Measurements from ENCODE around the gene ENAH.
"Not testable (repeated sequence)": the region's sequence is repeated elsewhere in the genome, so short reads cannot be mapped to it uniquely, and the experiment has no call there.

The ENAH gene

DNA sequence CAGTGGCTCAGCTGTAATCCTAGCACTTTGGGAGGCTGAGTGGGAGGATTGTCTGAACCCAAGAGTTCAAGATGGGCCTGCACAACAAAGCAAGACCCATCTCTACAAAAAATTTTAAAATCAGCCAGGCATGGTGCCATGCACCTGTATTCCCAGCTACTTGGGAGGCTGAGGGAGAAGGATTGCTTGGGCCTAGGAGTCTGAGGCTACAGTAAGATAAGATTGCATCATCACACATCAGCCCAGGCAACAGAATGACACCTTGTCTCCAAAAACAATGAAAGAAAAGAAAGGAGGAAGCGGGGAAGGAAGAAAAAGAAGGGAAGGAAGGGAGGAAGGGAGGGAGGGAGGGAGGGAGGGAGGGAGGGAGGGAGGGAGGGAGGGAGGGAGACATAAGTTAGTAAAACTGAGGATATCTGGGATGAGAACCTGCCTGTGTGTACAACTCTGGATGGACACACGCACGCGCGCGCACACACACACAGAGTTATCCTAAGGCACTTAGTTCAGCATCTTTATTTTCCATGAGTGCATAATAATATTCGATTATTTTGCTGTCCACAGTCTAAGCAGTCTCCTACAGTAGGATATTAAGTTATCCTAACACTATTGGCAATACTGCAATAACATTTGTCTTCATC lies 132.2 kb downstream of the ENAH start:
- DNase-seq, result no peak

DNA sequence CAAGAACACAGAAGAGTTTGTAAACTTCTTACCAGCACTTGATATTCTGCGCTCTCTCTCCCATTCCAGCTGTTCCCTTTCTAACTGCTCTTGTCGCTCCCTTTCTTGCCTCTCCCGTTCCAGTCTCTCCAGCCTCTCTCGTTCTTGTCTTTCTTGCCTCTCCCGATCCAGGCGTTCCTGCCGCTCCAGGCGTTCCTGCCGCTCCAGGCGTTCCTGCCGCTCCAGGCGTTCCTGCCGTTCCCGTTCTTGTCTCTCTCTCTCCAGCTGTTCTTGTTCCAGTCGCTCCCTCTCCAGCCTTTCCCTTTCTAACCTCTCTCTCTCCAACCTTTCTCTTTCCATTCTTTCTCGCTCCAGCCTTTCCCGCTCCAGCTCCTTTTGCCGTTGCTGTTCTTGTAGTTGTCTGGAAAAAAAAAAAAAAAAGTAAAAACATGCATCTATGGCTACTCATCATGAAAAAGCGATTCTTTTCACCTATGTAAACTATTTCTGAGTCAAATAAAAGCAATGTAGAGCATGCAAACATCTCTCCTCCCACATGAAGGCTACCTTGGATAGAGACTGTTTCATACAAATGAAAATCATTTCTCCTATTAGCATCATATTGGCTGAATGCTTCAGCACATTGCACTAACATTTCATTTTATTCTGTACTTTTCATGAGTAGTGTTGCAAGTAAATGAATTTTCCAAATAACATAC lies 133.6 kb downstream of the ENAH start:
- no peak for DNase-seq

- no peak for DNase-seq
Observed at GRCh38 chr1:225517697-225518096, 135.2 kb downstream of the ENAH start.

- DNase-seq, result no peak
Observed at GRCh38 chr1:225517221-225517620, 135.7 kb downstream of the ENAH start.

- DNase-seq, result no peak
Observed at GRCh38 chr1:225514671-225515081, 138.2 kb downstream of the ENAH start.

DNA sequence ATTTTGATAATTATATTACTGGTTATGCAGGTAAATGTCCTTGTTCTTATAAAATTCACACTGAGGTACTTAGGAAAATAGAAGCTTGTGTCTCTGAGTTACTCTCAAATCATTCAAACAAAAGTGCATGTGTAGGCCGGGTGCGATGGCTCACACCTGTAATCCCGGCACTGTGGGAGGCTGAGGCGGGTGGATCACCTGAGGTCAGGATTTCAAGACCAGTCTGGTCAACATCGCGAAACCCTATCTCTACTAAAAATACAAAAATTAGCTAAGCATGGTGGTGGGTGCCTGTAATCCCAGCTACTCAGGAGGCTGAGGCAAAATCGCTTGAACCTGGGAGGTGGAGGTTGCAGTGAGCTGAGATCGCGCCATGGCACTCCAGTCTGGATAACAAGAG lies 139.3 kb downstream of the ENAH start:
- not testable (repeated sequence) for DNase-seq

DNA sequence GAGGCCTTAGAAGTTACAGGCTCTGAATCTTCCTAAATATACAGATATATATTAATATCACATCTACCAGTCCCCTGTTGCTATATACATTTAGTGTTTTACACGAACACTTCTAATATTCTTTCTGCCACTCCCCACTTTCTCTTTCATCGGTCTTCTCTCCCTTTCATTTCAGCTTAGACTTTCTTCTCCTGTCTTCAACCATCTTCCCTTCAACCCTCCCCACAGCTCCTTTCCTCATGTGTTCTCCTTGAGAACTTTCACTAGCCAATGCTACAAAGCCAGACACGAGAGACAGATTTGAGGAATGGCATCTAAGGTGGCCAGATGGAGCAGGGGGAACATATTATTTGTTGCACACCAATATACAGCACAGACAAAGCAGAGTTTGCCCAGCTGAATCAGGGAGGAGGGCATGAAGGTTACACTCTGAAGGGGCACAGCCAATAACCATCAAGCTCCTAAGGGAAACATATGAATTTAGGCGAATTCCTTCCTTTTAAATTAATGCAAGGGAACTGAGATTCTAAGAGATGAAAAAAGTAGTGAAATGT lies 141.0 kb downstream of the ENAH start:
- no peak for DNase-seq

DNA sequence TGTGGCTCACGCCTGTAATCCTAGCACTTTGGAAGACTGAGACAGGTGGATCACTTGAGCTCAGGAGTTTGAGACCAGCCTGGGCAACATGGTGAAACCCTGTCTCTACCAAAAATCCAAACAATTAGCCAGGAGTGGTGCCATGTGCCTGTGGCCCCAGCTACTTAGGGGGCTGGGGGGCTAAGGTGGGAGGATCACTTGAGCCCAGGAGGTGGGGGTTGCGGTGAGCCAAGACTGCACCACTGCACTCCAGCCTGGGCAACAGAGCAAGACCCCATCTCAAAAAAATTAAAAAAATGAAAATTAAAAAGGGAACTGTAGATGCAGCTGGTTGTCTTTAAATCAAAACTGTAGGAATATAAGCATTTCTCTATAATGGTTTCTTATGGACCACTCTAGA lies 142.2 kb downstream of the ENAH start:
- not testable (repeated sequence) for DNase-seq

DNA sequence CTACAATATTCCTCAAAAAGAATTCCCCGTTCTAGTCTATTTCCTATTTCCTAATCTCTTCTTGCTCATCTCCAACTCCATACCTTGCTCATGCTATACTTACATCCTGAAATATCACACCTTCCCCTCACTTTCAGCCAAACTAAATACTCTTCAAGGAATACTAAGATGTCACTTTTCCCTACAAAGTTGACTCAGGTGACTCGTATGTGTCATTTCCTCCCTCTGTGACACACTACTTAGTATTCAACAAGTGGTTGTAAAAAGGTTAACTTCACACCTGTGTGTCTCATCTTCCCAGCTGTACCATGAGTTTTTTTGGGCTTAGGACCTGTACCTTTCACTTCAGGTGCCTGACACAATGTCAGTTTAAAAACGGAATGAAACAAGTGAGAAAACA lies 143.2 kb downstream of the ENAH start:
- DNase-seq, result no peak

DNA sequence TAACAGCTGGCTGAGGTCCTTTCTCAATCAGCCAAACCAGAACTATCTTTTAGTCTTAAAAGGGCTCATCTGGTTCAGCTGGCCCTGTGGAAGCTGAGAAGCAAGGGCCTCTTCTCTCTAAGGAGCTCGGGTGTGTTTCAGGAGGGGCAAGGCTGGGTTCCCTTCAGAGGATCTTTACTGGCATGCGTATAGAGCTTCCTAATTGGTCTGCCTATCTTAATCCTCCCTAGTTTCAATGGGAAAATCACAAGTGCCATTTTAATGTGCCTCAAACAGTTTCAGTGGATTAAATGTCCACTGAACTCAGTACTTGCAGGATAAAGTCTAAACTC lies 143.6 kb downstream of the ENAH start:
- no peak for DNase-seq

DNA sequence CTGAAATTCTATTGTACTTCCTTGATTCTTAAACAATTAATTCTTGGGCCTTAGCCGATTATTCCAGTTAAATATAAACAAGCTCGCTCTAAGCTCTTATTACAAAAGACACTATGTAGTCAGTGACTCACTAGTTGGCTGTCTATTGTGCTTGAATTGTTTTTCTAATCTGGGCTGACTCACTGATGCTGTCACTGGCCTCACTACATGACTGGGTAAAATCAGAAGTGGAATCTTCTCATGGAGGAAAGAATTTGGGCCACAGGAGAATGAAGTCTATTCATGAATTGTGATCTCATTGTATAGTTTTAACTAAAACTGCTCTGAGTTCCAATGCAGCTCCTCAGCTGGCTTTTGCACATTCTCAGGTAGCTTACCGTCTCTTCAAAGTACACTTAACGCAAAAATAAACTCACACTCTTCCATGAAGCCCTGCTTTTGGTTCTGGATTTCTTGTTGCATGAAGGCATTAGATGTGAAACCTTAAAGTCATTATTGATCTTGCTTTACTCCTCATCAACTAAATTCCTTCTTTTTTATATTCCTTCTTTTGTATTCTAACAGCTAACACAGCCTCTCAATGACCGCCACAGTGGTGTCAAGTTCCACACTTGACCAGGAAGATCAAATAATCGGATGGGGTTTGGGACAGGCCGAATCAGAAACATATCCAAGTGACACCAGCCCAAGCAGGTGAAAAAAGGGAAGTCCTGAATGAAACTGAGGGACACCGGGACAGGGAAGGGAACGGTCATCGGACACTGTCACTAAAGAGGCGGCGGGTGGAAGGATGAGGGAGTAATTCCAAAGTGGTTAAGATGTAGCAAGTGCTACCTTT lies 144.2 kb downstream of the ENAH start:
- DNase-seq, result peak; percentile 57

DNA sequence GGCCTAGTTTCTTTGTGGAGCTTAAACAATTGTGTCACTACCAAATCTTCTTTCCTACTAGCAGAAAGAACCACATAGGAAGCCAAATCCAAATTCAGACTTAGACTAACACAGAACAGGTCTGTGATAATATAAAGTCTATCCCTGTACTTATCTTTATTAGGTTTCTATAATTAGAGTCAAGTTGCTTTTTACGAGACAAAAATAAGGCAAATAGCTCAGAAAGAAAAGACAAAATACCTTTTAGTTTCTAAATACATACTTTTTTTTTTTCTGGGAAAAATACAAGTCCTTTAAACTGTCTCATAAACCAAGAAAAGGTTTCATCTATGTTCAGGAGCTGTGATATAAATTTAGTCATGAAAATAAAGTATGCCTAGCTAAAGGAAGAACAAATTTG lies 146.2 kb downstream of the ENAH start:
- no peak for DNase-seq

DNA sequence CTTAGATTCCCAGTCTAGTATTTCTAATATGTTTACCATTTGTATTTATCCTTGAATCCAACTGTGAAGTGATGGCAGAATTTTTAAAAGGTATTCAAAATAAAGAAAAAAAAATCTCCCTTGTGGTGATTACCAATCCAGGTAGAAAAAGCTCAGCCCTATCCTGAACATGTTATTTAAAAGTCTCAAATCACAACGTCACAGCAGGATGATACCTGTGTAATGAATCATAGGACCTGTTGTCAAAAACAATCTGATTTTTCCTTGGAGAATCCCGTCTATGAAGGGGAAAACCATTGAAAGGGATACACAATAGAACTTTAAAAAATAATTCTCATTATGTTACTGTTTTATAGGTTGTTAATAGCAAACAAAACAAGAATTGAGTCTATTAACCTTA lies 148.1 kb downstream of the ENAH start:
- no peak for DNase-seq

- no peak for DNase-seq
Observed at GRCh38 chr1:225500624-225501192, 152.2 kb downstream of the ENAH start.

DNA sequence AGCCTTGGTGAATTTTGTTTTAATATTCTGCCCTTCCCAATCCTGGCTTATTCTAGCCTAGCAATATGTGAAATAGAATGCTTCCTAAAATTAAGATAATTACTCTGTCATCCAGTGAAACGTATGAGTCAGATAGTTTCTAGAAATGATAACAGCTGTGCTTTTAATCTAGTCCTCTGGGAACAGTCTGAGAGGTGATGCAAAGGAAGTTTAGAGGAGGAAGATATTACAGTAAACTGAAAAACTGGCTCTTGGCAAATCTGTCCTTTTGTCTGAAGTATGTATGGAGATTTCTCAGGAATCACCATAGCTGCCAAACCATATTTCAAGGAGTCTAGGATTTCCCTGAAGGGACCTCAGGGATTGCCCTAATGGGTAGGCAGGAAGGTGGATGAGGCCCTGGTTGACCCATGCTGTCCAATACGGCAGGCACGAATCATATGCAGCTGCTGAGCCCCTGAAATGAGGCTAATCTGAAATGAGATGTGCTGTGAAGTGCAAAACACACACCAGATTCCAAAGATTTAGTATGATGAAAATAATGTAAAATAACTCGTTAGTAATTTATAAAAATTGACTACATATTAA lies 154.3 kb downstream of the ENAH start:
- no peak for DNase-seq

DNA sequence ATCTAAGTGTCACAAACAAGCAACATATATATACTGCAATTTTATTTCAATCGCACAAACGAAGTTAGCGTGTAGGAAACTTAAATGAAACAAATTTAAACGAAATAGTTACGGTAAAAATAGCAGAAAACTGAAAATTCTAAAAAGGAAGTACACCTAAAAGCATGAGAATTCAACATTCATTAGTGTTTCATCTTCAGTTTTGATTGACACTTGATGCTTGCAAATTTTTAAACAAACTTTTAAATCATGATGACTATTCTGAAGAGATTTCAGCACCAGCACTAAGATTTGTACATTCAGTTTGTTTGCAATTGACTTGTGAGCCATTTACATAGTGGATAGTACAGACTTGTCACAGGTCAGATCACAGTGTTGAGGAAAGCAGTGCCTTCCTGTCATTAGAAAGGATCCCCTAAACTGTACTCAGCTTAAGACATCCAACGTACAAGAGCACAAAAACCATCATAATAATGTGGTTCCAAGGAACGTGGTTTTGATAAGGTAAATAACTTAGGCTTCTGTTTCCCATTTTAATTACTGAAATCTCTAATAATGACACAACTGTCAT lies 158.0 kb downstream of the ENAH start:
- no peak for DNase-seq

DNA sequence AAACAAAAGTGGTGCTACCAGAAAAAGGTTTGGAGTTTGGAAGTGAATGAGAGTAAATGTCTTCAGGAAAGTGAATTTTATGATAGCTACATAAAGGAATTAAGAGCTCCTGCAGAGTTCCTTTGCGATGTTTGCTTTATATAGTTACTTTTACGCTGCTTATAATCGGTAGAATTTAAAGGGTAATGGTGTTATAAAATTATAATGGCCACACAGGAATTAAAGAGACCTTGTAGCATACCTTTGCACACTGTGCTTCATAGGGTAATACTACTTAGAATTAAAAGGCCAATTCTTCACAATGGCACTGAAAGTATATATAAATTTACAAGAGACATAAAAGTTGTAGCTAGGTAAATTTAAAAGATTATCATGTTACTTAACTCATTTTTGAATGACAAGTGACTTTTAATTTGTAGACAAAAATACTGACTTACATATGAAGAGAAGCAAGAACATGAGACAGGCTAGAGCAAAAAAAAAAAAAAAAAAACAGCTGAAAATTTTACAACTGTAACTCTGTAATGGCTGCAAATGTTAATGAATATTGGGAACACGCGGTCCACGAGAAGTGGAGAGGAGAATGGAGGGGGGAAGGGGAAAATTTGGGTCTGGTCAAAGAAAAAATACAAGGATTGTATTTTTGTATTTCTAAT lies 159.2 kb downstream of the ENAH start:
- no peak for DNase-seq

- no peak for DNase-seq
Observed at GRCh38 chr1:225488676-225489075, 164.2 kb downstream of the ENAH start.

DNA sequence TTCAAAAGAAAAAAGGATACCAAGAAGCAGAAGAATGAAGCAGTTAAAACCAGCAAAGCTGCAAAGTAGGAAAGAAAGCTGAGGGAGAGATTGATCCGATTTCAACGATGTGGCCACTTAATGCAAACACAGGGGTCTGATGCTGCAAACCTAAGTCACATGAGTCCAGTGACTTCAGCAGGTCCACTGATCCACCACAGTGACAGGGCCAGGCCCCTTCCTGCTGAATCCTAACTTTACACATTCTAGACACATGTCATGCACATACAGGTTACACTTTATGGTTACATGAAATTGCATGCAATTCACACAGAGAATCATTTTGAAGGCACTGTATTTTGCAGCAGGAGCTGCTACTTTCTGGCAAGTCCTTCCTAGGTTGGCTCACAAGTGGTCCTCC lies 166.1 kb downstream of the ENAH start:
- DNase-seq, result no peak

DNA sequence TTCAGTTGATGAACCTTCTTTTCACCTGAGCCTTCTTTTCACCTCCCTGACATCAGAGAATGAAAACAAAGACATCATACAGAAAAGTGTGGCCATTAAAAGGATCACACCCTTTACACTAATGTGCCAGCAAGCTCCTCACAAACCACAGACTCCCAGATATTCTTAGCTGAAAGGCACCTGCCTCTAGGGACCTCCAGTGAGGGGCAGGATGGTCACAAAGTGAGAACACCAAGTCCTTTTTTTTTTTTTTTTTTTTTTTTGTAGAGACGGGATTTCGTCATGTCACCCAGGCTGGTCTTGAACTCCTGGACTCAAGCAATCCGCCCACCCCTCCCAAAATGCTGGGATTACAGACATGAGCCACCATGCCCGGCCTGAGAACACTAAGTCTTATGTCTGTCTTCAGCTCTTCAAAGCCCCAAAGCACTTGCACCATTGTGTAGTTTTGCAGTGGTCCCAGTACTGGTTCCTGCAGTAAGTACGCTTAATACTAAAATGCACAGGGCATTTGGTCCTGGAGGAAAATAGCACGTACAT lies 166.9 kb downstream of the ENAH start:
- DNase-seq, result no peak

GRCh38 chr1:225485226-225485625 lies 167.7 kb downstream of the ENAH start:
- DNase-seq, result no peak

Data from T1000 (cell line).